HG02943 (cell line): ENCODE measurements around the gene RHOT1.
"Not testable (repeated sequence)": the region's sequence is repeated elsewhere in the genome, so short reads cannot be mapped to it uniquely, and the experiment has no call there.

Experiments
- ATAC-seq: cut with Tn5 transposase; IDR thresholded peaks from one replicate; pipeline ENCODE4 v1.9.1; 2021; ENCODE audit warnings: mild to moderate bottlenecking, low read depth, moderate library complexity; ENCODE audit not compliant: unreplicated experiment

RHOT1 gene

GRCh38 chr17:32142038-32142856 lies at the start of gene RHOT1:
TSS of gene RHOT1 (plus strand) at chr17:32142502. CDS start at chr17:32142693, 191 bp downstream.
- ATAC-seq: peak; percentile 75

DNA sequence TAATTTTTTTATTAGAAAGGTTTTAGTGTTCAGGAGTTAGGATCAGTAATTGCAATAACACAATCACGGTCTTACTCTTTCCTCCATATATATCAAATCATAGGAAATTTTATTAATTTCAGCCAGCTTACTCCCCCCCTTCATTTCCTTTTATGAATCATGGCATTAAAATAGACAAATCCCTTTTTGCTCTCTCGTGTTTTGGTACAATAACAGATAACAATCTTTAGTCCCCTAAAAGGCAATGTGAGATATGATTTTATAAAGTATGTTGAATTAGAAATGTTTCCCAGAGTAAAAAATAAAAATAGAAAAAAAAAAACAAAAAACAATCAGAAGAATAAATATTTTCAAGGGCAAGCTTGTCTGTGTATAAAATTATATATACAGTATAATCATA lies 42.6 kb upstream of the RHOT1 start:
- no peak for ATAC-seq

DNA sequence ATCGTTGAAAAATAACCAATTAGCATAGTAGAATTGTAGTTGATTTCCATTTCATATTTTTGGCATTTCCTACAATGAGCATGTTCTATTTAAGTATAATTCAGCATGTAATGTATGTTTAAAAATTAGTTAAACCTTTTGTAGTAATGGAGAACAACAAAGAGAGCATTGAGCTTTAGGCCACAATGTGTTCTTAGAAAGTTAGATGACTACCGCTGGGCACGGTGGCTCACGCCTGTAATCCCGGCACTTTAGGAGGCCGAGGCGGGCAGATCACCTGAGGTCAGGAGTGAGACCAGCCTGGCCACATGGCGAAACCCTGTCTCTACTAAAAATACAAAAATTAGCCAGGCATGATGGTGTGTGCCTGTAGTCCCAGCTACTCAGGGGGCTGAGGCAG lies 42.0 kb upstream of the RHOT1 start:
- not testable (repeated sequence) for ATAC-seq

GRCh38 chr17:32100971-32101631 lies 41.2 kb upstream of the RHOT1 start:
- ATAC-seq: no peak

- no peak for ATAC-seq
These were observed 40.1 kb upstream of the RHOT1 start for GRCh38 chr17:32102172-32102571.

GRCh38 chr17:32102646-32103186 lies 39.6 kb upstream of the RHOT1 start:
- no peak for ATAC-seq

- ATAC-seq: no peak
These were observed 38.7 kb upstream of the RHOT1 start for GRCh38 chr17:32103476-32104113.

GRCh38 chr17:32104158-32104557 lies 38.1 kb upstream of the RHOT1 start:
- no peak for ATAC-seq

DNA sequence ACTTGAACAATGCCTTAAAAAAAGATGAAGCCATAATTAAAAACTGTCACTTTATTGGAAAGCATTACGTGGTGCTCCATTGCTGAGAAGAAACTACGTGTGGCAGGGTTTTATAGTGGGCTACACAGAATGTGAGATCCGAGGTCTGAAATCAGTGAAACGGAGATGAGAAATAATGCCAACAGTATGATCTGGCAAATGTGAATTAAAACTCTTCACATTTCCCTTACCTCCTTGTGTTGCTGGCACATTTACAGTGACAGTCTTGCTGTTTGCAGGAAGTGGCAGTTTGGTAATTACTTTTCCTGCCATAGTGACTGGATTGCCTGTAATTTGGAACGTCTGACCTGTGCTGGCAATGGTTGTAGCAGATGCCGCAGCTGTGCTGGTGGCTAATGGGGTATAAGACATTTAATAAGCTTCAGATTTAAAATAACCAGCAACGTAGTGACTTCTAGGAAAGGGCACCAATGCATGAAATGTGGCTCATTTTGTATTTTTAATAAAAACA lies 35.8 kb upstream of the RHOT1 start:
- ATAC-seq: not testable (repeated sequence)

- not testable (repeated sequence) for ATAC-seq
These were observed 35.1 kb upstream of the RHOT1 start for GRCh38 chr17:32107194-32107593.

GRCh38 chr17:32110596-32110995 lies 31.7 kb upstream of the RHOT1 start:
- ATAC-seq: no peak

GRCh38 chr17:32111141-32111771 lies 31.0 kb upstream of the RHOT1 start:
- ATAC-seq: no peak

DNA sequence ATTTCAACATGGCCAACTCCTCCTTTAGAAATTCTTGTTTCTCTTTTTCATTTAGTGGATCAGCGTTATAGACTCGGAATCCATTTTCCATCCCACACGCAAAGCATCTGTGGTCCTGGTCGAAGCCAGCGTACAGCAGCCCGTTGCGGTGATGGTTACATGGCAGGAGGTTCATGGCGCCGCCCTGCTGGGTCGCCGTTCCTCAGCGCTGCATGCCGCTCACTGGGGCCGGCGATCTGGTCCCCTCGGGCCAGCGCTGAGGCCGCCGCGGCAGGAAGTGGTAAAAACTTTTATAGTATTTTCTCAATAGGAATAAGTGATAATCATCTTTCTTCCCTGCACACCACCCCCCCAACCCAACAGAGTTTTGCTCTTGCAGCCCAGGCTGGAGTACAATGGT lies 29.9 kb upstream of the RHOT1 start:
- ATAC-seq: no peak

GRCh38 chr17:32114536-32114935 lies 27.8 kb upstream of the RHOT1 start:
- ATAC-seq: no peak

DNA sequence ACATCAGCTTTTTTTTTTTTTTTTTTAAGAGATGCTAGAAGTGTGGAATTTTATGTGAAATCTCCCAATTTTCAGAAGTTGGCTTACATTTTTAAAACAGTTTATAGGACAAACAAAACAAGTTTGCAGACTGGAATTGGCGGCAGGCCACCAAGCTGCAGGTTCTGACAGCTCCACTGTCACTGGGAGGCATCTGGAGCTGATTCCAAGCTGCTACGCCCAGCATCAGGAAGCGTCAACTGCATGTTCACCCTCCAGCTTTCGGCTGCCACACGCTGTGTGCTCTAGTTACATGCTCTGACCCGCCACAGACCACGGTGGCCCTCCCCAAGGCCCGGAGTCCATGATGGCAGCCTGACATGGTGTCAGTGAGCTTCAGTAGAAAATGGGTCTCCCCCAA lies 26.8 kb upstream of the RHOT1 start:
- not testable (repeated sequence) for ATAC-seq

DNA sequence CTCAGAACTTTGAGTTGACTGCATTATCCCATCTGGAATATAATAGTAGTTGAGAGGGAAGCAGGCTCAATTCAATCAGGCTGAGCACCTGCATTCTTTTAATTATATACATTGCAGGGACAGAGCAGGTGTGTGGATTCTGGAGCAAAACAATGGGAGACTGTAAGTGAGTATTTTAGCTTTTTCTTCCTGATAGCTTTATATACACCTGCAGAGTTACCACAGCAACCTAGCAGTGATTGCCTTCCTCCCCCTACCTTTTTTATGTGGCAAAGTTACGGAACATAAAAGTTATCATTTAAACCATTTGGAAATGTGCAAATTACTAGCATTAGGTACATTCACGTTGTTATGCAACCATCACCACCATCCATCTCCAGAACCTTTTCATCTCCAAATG lies 25.4 kb upstream of the RHOT1 start:
- no peak for ATAC-seq

DNA sequence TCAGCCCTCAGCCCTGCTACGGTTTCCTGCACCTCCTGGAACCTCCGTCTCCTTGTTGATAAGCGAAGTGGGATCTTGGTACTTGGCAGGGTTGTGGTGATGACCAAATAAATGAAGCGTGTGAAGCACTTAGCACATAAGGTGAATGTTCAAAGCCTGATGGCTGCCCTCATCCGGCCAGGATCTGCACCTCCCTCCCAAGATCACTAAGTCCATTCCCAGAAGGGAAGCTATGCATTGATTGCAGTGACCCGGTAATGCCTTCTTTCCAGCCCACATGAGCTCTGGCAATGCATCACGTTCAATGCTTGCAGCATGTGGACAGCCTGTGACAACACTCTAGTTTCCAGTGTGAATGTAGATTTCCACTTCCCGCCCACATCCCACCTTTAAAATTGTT lies 24.9 kb upstream of the RHOT1 start:
- no peak for ATAC-seq

GRCh38 chr17:32118088-32118487 lies 24.2 kb upstream of the RHOT1 start:
- ATAC-seq: not testable (repeated sequence)

- ATAC-seq: no peak
These were observed 23.5 kb upstream of the RHOT1 start for GRCh38 chr17:32118835-32119234.

GRCh38 chr17:32120141-32120540 lies 22.2 kb upstream of the RHOT1 start:
- no peak for ATAC-seq
